Activated T-helper 17 cell treated with anti-CD3 and anti-CD28 coated beads, Interleukin-2, amount 50 U/mL, for 72 hours (primary cell): ENCODE results near the gene TTBK2. TPM values are rescaled to one million over a fixed set of nuclear protein-coding genes. Genes with fewer than 3 reads are reported as not detected.

ENCODE experiments used
- ATAC-seq: fragments of 150-1000 bp; cut with Tn5 transposase; replicated peaks from 2 replicates; pipeline ENCODE4 v1.10.0; 2021; ENCODE audit warnings: mild to moderate bottlenecking, moderate library complexity
- H3K27ac Mint-ChIP-seq: one replicate; pipeline ENCODE4 v1.8.0; 2022; ENCODE audit warnings: mixed read lengths
- H3K27me3 Mint-ChIP-seq: one replicate; pipeline ENCODE4 v1.8.0; 2022; ENCODE audit warnings: mixed read lengths
- H3K36me3 Mint-ChIP-seq: one replicate; pipeline ENCODE4 v1.8.0; 2022; ENCODE audit warnings: low read depth, mild to moderate bottlenecking, mixed read lengths
- H3K4me1 Mint-ChIP-seq: one replicate; pipeline ENCODE4 v1.8.0; 2022; ENCODE audit warnings: mixed read lengths
- H3K4me3 Mint-ChIP-seq: one replicate; pipeline ENCODE4 v1.8.0; 2022; ENCODE audit warnings: mild to moderate bottlenecking, mixed read lengths
- H3K9me3 Mint-ChIP-seq: one replicate; pipeline ENCODE4 v1.8.0; 2022; ENCODE audit warnings: mixed read lengths
- total RNA-seq, 2 donors: library from RNA; stranded (reverse); gene quantifications; one replicate each; pipeline ENCODE4 v1.2.3, GENCODE V29; 2022

TTBK2 gene
- total RNA-seq, 2 donors from 2014 or later, result 8.1 to 10.7 TPM

DNA sequence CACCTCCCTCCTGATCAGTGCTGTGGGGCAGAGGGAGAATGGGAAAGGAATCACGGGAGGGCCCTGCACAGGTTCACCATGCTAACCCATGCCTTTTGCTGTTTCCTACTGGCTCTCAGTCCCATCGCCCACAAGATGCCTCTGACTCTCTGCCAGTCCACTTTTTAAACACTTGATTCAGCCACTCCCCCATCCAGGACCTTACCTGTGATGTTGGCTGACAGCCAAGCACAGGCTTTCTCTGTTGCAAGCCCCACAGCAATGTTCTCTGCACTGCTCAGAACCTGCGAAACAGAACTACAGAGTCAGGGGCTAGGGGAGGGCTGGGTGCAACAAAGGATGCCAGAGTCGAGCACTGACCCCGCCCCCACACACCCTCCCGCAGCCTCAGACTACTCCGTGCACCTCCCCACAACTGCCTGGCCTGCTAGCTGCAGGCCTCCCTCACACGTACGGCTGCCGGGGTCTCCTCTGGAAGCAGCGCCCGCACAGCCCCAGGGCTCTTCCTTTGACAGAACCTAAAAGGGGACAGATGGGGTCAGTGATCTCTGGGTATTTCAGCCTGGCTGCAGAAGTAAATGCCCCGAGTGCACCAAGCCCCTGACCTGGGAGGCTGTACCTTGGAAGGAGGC lies 192.7 kb downstream of the TTBK2 start:
- H3K4me1 Mint-ChIP-seq, result peaks cover 4% of the 10 kb centered on the region
- H3K4me3 Mint-ChIP-seq, result no peak overlapping the region
- H3K27ac Mint-ChIP-seq, result no peak overlapping the region

DNA sequence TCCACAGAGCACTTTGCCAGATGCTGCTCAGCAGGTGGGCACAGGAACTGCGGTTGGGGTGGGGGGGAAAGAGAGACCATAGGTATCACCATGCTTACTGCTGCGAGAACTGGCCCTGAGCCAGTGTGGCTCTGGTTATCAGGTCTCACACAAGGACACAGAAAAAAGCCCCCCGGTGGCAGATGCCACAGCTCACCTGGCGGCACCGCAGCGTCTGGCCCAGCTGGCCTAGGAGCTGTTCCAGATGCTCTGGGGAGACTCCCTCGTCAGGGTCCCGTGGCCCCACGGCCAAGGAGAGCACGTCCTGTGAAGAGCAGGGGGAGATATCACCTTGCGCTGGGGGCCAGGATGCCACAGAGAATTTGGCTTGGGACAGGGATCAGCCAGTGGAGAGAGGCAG lies 194.5 kb downstream of the TTBK2 start:
- Mint-ChIP-seq H3K36me3 (peaks cover 84% of the 10 kb centered on the region), H3K4me3 (no peak overlapping the region), H3K4me1 (peaks cover 4% of the 10 kb centered on the region), H3K9me3 (no peaks in the 10 kb centered on the region), H3K27ac (no peak overlapping the region), H3K27me3 (no peaks in the 10 kb centered on the region)
- ATAC-seq, result no peak

More for the DNA sequence above, 192.7 kb downstream of the TTBK2 start:
- peaks cover 95% of the 10 kb centered on the region for H3K36me3 Mint-ChIP-seq
- no peaks in the 10 kb centered on the region for H3K9me3 Mint-ChIP-seq
- no peak for ATAC-seq
- no peaks in the 10 kb centered on the region for H3K27me3 Mint-ChIP-seq

DNA sequence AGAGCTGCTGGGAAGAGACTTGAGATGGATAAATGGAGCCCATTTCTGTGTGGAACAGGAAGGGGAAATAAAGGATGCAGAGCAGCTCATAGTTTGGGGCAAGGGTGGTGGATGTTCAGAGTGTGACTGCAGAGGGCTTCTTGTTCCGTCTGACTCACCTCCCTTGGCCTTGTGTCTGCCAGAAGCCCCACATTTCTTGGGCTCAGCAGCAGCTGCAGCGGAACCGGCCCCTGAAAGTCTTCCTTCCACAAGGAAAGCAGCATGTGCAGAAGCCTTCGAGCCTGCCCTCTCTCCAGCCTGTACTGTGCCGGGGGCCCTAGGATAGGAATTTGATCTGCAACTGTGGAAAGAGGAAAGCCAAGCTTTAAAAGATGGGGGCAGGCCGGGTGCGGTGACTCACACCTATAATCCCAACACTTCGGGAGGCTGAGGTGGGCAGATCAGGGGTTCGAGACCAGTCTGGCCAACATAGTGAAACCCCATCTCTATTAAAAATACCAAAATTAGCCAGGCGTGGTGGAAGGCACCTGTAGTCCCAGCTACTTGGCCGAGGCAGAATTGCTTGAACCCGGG lies 195.2 kb downstream of the TTBK2 start:
- Mint-ChIP-seq H3K27me3 (no peaks in the 10 kb centered on the region), H3K4me3 (no peak overlapping the region), H3K9me3 (no peaks in the 10 kb centered on the region), H3K36me3 (peaks cover 83% of the 10 kb centered on the region), H3K27ac (no peak overlapping the region), H3K4me1 (peaks cover 4% of the 10 kb centered on the region)
- ATAC-seq, result no peak

DNA sequence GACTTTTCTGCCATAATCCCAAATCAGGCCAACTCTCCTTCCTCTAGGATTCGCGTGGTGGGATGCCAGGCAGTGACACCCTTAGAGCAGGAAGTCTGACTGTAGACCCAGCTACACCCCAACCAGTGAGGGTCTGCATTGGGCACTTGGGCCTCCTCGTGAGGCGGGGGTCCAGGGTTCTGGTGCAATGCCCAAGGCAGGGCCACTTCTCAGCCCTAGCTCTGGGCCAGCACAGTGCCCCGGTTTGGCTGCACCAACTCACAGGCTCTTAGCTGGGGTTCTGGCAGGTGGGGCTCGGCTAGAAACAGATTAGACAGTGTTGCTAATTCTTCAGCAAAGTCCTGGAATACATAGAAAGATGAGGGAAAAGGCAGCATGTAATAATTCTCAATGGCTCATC lies 196.3 kb downstream of the TTBK2 start:
- H3K9me3 Mint-ChIP-seq, result no peaks in the 10 kb centered on the region
- no peak for ATAC-seq
- H3K27me3 Mint-ChIP-seq, result no peaks in the 10 kb centered on the region
- no peak overlapping the region for H3K27ac Mint-ChIP-seq
- H3K36me3 Mint-ChIP-seq, result peaks cover 82% of the 10 kb centered on the region
- H3K4me1 Mint-ChIP-seq, result peaks cover 4% of the 10 kb centered on the region
- H3K4me3 Mint-ChIP-seq, result no peak overlapping the region

DNA sequence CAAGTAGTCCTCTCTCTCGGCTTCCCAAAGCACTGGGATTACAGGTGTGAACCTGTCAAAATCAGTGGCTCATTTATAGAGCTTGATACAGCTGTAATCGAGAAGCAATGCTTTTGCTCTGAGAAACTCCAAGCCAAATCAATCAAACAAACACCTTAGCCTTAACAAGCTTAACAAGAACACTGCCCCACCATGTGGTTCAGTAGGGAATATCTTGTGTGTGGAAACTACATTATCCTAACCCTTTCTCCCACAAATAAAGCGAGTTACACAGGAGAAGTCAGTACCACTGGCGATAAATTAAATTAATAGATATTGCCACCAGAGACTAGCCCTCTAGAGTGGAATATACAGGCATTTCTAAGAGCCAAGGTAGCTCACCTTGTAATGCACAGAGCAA lies 197.5 kb downstream of the TTBK2 start:
- H3K9me3 Mint-ChIP-seq, result no peaks in the 10 kb centered on the region
- peak overlapping the region; percentile 20 for H3K27ac Mint-ChIP-seq
- H3K27me3 Mint-ChIP-seq, result no peaks in the 10 kb centered on the region
- H3K36me3 Mint-ChIP-seq, result peaks cover 70% of the 10 kb centered on the region
- no peak for ATAC-seq
- H3K4me3 Mint-ChIP-seq, result no peak overlapping the region
- H3K4me1 Mint-ChIP-seq, result no peaks in the 10 kb centered on the region

DNA sequence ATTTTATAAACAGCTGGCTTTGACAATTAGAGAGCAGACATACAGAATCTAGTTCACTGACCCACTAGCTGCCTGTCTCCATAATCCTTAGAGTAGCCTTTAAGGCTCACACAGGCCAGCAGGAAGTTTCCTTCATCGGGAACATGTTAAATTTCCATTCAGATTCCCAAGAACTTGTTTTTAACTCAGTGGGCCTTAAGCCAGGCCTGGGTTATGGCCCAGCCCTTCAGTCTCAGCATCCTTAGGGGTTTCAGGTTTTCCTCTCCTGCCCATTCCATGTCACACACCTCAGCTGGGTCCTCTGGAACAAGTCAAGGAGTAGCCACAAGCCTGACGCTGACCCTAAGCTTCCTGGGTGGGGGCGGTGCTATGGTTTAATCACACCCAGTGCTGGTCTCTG lies 198.7 kb downstream of the TTBK2 start:
- H3K27me3 Mint-ChIP-seq, result no peaks in the 10 kb centered on the region

DNA sequence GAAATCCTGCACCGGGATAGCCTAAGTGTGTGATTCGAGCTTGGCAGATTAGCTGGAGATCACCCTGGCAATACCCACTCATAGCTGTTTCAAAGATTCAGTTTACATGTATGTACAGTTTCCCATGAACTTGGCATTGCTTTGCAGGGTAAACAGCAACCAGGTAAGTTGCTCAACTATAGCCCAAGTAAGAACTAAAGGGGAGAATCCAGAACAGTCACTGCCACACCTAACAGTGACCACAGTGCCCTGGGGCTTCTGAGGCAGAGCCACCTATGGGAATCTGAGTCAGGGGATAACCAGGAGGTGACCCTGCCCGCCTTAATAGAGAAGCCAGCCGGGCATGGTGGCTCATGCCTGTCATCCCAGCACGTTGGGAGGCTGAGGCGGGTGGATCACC lies 199.6 kb downstream of the TTBK2 start:
- Mint-ChIP-seq H3K9me3 (no peaks in the 10 kb centered on the region), H3K4me1 (no peaks in the 10 kb centered on the region), H3K27ac (no peak overlapping the region), H3K27me3 (no peaks in the 10 kb centered on the region), H3K36me3 (peaks cover 51% of the 10 kb centered on the region), H3K4me3 (no peak overlapping the region)
- no peak for ATAC-seq

More for the DNA sequence above, 198.7 kb downstream of the TTBK2 start:
- no peaks in the 10 kb centered on the region for H3K4me1 Mint-ChIP-seq
- H3K4me3 Mint-ChIP-seq, result no peak overlapping the region
- peaks cover 60% of the 10 kb centered on the region for H3K36me3 Mint-ChIP-seq
- H3K9me3 Mint-ChIP-seq, result no peaks in the 10 kb centered on the region
- no peak for ATAC-seq
- H3K27ac Mint-ChIP-seq, result no peak overlapping the region

DNA sequence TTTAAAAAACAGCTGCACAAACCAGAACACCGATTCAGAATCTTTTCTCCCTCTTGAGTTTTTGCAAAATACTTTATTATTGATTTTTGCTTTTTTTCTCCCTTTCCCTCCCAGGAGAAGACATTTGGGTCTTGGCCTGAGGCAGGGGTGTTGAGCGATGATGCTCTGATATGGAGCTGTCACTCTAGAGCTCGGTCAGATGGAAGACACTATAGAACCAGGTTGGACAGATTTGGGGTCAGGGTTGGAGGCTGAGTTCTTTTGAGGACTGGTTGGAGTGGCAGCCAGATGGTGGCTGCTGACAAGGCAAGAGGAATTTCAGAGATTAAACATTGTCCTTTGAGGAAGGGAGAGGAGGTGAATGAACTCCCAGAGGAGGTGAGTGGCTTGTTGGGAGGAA lies 200.5 kb downstream of the TTBK2 start:
- H3K4me3 Mint-ChIP-seq, result no peak overlapping the region
- H3K27ac Mint-ChIP-seq, result peak overlapping the region; percentile 76
- no peaks in the 10 kb centered on the region for H3K9me3 Mint-ChIP-seq
- no peaks in the 10 kb centered on the region for H3K27me3 Mint-ChIP-seq
- H3K4me1 Mint-ChIP-seq, result no peaks in the 10 kb centered on the region
- H3K36me3 Mint-ChIP-seq, result peaks cover 43% of the 10 kb centered on the region
- ATAC-seq, result no peak

DNA sequence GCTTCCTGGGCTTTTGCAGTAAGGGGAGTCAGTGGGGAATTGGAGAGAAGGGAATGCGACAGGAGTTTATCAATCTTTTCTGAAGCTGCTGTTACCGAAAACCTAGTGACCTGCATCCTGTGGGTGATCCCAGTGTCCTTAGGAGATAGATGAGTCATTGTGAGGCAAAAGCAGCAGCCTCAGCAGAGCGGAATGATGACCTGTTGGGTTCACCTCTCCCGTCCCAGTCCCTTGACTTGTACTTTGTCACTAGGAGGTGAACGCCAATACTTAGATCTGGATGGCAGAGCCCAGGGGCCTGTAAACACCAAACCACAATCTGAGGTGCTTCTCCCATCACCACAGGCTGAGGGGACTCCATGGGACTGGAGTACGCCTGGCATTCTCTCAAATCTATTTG lies 201.5 kb downstream of the TTBK2 start:
- Mint-ChIP-seq H3K9me3 (no peaks in the 10 kb centered on the region), H3K36me3 (peaks cover 33% of the 10 kb centered on the region), H3K27me3 (no peaks in the 10 kb centered on the region), H3K4me3 (no peak overlapping the region), H3K27ac (no peak overlapping the region), H3K4me1 (no peaks in the 10 kb centered on the region)
- no peak for ATAC-seq

DNA sequence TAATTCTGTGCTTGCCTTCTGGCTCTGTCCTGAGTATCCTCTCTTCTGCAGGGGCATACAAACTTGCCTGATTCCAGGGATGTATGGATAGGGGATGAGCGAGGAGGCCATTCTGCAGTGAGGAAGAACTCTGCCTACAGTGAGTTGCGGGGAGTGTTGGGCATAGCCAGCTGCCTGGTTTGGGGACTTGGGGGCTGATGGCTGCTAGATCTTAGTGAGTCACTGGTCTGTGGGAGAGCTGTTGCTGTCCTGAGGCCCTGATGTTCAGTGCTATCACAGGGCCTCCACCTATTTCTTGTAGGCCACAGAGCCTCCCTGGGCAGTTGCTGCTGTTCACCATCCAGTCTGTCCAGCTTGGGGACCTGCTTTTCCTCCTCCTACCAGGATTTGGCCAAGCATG lies 204.0 kb downstream of the TTBK2 start:
- Mint-ChIP-seq H3K4me1 (no peaks in the 10 kb centered on the region), H3K27me3 (no peaks in the 10 kb centered on the region), H3K4me3 (no peak overlapping the region)

DNA sequence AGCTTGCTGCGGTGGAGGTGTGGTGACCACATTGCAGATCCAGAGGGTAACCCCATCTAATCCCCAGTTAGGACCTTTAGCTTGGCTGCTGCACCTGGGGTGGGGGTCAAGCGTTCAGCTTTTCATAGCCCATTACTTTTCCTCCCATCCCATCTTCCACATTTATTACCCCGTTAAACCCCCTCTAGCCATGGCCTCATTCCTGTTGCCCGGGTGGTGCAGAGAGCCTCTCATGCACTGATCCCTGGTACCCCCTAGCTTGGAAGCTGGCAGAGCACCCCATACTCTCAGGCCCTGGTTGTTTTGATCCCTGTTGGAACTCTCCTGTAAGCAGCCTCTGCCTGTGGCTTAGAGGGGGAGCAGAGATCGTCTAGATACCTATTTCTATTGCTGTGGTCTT lies 204.5 kb downstream of the TTBK2 start:
- H3K27me3 Mint-ChIP-seq, result no peaks in the 10 kb centered on the region
- H3K4me1 Mint-ChIP-seq, result no peaks in the 10 kb centered on the region
- H3K27ac Mint-ChIP-seq, result no peak overlapping the region
- peaks cover 16% of the 10 kb centered on the region for H3K36me3 Mint-ChIP-seq
- H3K4me3 Mint-ChIP-seq, result no peak overlapping the region
- no peak for ATAC-seq
- no peaks in the 10 kb centered on the region for H3K9me3 Mint-ChIP-seq

More for the DNA sequence above, 204.0 kb downstream of the TTBK2 start:
- Mint-ChIP-seq H3K27ac (no peak overlapping the region), H3K9me3 (no peaks in the 10 kb centered on the region), H3K36me3 (peaks cover 16% of the 10 kb centered on the region)
- ATAC-seq, result no peak

DNA sequence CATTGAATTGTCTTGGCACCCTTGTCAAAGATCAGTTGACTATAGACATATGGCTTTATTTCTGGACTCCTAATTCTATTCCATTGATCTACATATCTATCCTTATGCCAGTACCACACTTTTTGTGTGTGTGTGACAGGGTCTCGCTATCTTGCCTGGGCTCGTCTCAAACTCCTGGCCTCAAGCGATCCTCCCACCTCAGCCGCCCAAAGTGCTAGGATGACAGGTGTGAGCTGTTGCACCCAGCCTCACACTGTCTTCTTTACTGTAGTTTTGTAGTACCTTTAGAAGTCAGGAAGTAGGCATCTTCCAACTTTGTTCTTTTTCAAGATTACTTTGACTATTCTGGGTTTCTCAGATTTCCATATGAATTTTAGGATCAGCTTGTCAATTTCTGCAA lies 208.0 kb downstream of the TTBK2 start:
- Mint-ChIP-seq H3K9me3 (no peaks in the 10 kb centered on the region), H3K4me1 (peaks cover 4% of the 10 kb centered on the region), H3K27me3 (no peaks in the 10 kb centered on the region), H3K27ac (no peak overlapping the region), H3K4me3 (no peak overlapping the region), H3K36me3 (no peaks in the 10 kb centered on the region)
- no peak for ATAC-seq

DNA sequence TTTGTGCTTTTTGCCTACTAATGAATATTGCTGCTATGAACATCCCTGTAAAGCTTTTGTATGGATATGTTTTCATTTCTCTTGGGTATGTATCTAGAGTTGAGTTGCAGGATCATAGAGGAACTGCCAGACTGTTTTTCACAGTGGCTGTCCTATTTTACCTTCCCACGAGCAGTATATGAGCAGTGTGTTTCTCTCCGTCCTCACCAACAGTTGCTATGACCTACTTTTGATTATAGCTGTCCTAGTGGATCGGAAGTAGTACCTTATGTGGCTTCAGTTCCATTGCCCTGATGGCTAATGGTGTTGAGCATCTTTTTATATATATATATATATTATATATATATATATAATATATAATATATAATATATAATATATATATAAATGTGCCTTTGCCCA lies 208.8 kb downstream of the TTBK2 start:
- ATAC-seq, result no peak
- H3K4me3 Mint-ChIP-seq, result no peak overlapping the region

DNA sequence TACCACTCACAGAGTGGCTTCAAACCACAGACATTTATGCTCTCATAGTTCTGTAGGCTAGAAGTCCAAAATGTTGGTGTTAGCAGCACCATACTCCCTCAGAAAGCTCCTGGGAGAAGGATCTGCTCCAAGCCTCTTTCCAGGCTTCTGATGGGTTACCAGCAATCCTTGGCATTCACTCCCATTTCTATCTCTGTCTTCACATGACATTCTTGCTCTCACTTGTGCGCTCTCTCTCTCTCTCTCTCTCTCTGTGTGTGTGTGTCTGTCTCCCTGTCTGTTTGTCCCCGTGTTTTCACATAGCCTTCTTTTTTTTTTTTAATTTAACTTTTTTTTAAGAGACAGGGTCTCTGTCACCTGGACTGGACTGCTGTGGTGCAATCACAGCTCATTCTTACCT lies 209.9 kb downstream of the TTBK2 start:
- H3K4me1 Mint-ChIP-seq, result peaks cover 4% of the 10 kb centered on the region
- no peaks in the 10 kb centered on the region for H3K9me3 Mint-ChIP-seq
- H3K4me3 Mint-ChIP-seq, result no peak overlapping the region
- H3K27ac Mint-ChIP-seq, result no peak overlapping the region
- no peak for ATAC-seq
- H3K36me3 Mint-ChIP-seq, result no peaks in the 10 kb centered on the region
- no peaks in the 10 kb centered on the region for H3K27me3 Mint-ChIP-seq

More for the DNA sequence above, 208.8 kb downstream of the TTBK2 start:
- H3K27ac Mint-ChIP-seq, result no peak overlapping the region
- peaks cover 4% of the 10 kb centered on the region for H3K4me1 Mint-ChIP-seq
- H3K36me3 Mint-ChIP-seq, result no peaks in the 10 kb centered on the region
- H3K27me3 Mint-ChIP-seq, result no peaks in the 10 kb centered on the region
- no peaks in the 10 kb centered on the region for H3K9me3 Mint-ChIP-seq

DNA sequence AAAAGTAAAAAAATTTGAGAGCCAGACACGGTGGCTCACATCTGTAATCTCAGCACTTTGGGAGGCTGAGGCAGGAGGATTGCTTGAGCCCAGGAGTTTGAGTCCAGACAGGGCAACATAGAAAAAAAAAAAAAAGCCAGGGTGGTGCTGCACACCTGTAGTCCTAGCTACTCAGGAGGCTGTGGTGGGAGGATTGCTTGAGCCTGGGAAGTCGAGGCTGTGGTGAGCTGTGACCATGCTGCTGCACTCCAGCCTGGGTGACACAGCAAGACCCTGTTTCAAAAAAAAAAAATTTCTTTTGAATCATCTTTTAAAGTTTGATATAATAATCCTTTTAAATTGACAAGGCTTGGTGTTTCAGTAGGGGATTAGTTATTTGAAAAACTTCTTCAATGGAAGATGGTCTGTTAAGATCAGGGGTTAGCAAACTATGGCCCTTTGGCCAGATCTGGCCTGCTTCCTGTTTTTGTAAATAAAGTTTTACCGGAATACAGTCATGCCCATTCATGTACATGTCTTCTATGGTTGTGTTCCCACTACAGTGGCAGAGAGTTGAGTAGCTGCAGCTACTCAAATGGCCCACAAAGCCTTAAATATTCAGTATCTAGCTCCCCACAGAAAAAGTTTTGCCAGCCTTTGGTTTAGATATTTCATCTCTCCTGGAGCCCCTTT lies 212.6 kb downstream of the TTBK2 start:
- no peak for ATAC-seq
- H3K4me1 Mint-ChIP-seq, result peaks cover 4% of the 10 kb centered on the region
- H3K9me3 Mint-ChIP-seq, result no peaks in the 10 kb centered on the region
- peak overlapping the region; percentile 29 for H3K27ac Mint-ChIP-seq
- no peaks in the 10 kb centered on the region for H3K36me3 Mint-ChIP-seq
- no peak overlapping the region for H3K4me3 Mint-ChIP-seq
- H3K27me3 Mint-ChIP-seq, result no peaks in the 10 kb centered on the region
